ENCODE measurements around the gene HES6.

GRCh38 chr2:238254095-238254723, 14.4 kb upstream of the HES6 start:
- TF ChIP-seq EZH2 (IDR thresholded peaks at IDR 0.05; ENCODE audit: insufficient read depth, poor library complexity, severe bottlenecking): no peak
- TF ChIP-seq EZH2phosphoT487 (IDR thresholded peaks at IDR 0.05; ENCODE audit: insufficient read depth, low read depth): no peak
